K562 (cell line): ENCODE measurements around the gene PARD3.

ENCODE experiments used
- DDX20 ChIP-seq: fragments of 450-650 bp; IDR thresholded peaks from 2 replicates; pipeline ENCODE4 v1.6.1; 2016; ENCODE audit warnings: missing genetic modification characterization, low read depth, mild to moderate bottlenecking, missing compliant biosample characterization, moderate library complexity
- SMARCA4 ChIP-seq: fragments of 450-650 bp; IDR thresholded peaks from 2 replicates; pipeline ENCODE4 v1.6.1; 2016
- ZNF699 ChIP-seq: fragments of 250-450 bp; sonication (Bioruptor Pico); IDR thresholded peaks from 2 replicates; pipeline ENCODE4 v1.8.0; 2021; ENCODE audit warnings: mild to moderate bottlenecking, moderate library complexity; ENCODE audit not compliant: insufficient replicate concordance
- TF ChIP-seq, protein P1 (sequence below), 2 experiments: fragments of 450-650 bp; formaldehyde crosslinking in 1 of 2; IDR thresholded peaks; 2 replicates each; pipeline versions ENCODE4 v1.4.0 to v1.6.1; 2014 to 2020; ENCODE audit warnings: mild to moderate bottlenecking in 2 of 2, borderline replicate concordance in 1 of 2, low read depth in 1 of 2
- TF ChIP-seq, protein P2 (sequence below): sonication (generic); formaldehyde crosslinking; IDR thresholded peaks from 2 replicates; pipeline ENCODE4 v1.8.1; 2023; ENCODE audit warnings: mild to moderate bottlenecking, missing genetic modification reagents, moderate library complexity

DNA sequence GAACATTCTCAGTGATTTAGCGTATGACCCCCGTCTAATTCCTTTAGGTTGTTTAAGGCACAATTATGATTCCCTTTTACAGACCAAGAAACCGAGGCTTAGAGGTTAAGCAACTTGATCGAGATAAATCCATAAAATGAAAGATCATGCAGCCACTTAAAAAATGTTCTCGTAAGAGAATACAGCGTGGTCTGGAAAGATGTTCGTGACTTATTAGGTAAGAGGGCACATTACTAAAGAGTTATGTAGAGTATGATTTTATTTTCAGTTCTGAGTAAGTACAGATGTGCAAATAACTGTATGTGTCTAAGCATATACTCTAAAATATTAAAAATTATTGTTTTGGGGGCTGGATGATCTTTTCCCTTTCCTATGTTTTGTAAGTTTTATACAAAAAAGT, 575.1 kb downstream of the PARD3 start:
- TF ChIP-seq ZNF699 (no peak), SMARCA4 (no peak), DDX20 (tag) (no peak)
- TF ChIP-seq, protein P1, sequence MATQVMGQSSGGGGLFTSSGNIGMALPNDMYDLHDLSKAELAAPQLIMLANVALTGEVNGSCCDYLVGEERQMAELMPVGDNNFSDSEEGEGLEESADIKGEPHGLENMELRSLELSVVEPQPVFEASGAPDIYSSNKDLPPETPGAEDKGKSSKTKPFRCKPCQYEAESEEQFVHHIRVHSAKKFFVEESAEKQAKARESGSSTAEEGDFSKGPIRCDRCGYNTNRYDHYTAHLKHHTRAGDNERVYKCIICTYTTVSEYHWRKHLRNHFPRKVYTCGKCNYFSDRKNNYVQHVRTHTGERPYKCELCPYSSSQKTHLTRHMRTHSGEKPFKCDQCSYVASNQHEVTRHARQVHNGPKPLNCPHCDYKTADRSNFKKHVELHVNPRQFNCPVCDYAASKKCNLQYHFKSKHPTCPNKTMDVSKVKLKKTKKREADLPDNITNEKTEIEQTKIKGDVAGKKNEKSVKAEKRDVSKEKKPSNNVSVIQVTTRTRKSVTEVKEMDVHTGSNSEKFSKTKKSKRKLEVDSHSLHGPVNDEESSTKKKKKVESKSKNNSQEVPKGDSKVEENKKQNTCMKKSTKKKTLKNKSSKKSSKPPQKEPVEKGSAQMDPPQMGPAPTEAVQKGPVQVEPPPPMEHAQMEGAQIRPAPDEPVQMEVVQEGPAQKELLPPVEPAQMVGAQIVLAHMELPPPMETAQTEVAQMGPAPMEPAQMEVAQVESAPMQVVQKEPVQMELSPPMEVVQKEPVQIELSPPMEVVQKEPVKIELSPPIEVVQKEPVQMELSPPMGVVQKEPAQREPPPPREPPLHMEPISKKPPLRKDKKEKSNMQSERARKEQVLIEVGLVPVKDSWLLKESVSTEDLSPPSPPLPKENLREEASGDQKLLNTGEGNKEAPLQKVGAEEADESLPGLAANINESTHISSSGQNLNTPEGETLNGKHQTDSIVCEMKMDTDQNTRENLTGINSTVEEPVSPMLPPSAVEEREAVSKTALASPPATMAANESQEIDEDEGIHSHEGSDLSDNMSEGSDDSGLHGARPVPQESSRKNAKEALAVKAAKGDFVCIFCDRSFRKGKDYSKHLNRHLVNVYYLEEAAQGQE (IDR thresholded peaks at IDR 0.05; ENCODE audit: borderline replicate concordance), result no peak
- TF ChIP-seq, protein P1 (CRISPR knock-in tag; IDR thresholded peaks at IDR 0.05; ENCODE audit: low read depth), result no peak
- TF ChIP-seq, protein P2, sequence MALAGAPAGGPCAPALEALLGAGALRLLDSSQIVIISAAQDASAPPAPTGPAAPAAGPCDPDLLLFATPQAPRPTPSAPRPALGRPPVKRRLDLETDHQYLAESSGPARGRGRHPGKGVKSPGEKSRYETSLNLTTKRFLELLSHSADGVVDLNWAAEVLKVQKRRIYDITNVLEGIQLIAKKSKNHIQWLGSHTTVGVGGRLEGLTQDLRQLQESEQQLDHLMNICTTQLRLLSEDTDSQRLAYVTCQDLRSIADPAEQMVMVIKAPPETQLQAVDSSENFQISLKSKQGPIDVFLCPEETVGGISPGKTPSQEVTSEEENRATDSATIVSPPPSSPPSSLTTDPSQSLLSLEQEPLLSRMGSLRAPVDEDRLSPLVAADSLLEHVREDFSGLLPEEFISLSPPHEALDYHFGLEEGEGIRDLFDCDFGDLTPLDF (CRISPR knock-in tag), result no peak
